ENCODE data around the gene SMPDL3A.

SMPDL3A gene

GRCh38 chr6:122778985-122779661, 9.9 kb upstream of the SMPDL3A start:
- DNase-seq: no peak

GRCh38 chr6:122779667-122780066, 9.4 kb upstream of the SMPDL3A start, which contains the start of gene FABP7:
FABP7 (plus strand) TSS chr6:122779716; CDS start chr6:122779795, 79 bp downstream.
- no peak for DNase-seq

DNA sequence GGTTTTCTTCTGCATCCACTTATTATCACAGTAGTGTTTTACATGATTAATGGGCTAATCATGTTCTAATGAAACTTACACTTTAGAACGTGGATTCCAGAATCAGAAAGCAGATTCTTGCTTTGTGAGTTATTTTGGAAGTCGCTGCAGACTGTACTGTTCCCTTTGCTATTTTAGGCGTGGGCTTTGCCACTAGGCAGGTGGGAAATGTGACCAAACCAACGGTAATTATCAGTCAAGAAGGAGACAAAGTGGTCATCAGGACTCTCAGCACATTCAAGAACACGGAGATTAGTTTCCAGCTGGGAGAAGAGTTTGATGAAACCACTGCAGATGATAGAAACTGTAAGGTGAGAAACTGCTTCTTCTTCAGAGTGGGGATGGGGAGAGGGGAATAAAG, 8.9 kb upstream of the SMPDL3A start:
- DNase-seq: no peak

GRCh38 chr6:122781716-122782115, 7.3 kb upstream of the SMPDL3A start:
- DNase-seq: no peak

DNA sequence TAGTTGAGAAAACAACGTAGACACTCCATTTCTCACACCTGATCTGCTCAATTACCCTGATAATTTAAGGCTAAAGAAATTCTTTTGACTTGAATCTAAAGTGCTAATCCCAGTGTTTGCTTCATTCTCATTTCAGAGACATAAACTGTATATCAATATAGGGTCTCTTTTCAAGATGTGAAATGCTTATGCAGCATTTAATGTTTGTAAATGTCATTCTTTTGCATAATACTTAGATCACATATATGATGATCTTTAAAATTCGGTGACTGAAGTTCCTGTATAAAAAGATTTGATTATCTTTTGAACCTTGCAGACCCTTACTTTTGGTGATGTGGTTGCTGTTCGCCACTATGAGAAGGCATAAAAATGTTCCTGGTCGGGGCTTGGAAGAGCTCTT, 5.7 kb upstream of the SMPDL3A start:
- DNase-seq: no peak

GRCh38 chr6:122785891-122786290, 3.2 kb upstream of the SMPDL3A start:
- no peak for DNase-seq

DNA sequence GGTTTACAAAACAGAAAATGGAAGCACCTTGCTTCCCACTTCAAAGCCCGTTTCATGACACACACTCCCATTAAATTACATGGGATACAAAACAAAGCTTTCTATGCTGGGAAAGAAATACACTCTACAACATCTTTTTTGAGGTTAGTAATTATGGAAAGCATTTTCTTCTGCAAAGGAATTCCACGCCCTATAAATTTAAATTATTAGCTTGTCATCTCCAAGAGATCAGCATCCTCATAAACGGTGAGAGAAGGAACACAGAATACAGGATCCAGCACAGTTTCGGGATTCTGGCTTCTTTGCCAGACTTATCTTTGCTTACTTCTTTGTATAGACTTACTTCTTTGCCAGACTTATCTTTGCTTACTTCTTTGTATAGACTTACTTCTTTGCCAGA, 1.3 kb upstream of the SMPDL3A start:
- DNase-seq: no peak

DNA sequence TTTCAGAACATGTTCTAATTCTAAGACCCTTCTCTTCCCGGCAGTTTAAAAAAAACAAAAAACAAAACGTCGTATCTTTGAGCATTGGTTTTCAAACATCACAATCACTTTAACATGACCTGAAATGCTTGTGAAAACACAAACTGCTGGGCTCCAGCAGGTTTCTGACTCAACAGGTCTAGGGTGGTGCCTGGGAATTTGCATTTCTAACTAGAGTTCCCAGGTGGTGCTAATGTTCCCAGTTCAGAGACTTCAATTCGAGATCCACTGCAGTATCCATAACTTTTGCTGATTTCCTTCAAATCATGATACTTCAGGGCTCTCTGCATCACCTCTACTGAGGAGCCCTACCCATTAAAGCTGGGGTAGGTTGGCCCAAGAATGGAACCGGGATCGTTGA, 850 bp upstream of the SMPDL3A start:
- no peak for DNase-seq

GRCh38 chr6:122788663-122789181, 336 bp upstream of the SMPDL3A start:
- no peak for DNase-seq

- DNase-seq: no peak
Observed at GRCh38 chr6:122790028-122790422, 967 bp downstream of the SMPDL3A start.

GRCh38 chr6:122790423-122791309, 1.6 kb downstream of the SMPDL3A start:
- no peak for DNase-seq

DNA sequence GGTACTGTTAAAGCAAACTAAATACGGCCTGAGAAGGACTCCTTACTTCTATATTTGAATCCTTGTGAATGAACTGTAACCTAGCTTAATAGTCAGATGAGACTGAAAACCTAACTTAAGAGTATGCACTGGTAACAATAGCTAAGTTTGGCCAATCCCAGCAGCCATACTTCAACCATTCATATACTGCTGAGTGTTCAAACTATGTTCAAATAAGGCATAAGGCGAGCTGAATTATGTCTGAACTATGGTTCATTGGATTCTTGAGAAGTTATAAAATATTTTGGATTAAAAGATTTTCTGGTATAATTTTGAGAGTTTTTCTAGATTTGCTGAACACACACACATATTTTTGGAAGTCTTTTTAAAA, 2.2 kb downstream of the SMPDL3A start:
- no peak for DNase-seq

GRCh38 chr6:122792766-122793165, 3.7 kb downstream of the SMPDL3A start:
- no peak for DNase-seq

GRCh38 chr6:122797537-122797936, 8.5 kb downstream of the SMPDL3A start:
- DNase-seq: no peak

DNA sequence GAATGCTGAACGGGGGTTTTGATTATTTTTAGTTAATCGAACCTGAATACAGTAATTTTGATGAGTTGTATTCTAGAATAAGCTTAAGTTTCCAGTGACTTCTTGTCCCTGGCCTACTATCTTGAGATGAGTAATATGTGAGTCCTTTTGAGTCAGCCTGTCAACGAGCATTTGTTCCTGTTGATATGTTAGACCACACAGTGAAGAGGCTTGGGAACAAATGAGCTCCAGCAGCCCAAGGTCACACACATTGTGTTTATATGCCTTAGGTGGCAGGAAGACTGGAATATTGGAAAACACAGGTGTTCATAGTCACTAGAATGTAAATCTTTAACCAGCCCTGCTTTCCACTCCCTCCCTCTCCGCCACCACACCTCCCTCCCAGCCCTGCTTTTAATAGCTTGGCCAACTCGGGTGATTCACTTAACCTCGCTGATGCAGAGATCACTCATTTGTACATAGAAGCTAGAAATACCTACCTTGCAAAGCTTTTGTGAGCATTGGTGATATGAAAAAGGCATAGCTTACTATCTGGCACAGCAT, 9.1 kb downstream of the SMPDL3A start:
- DNase-seq: no peak

DNA sequence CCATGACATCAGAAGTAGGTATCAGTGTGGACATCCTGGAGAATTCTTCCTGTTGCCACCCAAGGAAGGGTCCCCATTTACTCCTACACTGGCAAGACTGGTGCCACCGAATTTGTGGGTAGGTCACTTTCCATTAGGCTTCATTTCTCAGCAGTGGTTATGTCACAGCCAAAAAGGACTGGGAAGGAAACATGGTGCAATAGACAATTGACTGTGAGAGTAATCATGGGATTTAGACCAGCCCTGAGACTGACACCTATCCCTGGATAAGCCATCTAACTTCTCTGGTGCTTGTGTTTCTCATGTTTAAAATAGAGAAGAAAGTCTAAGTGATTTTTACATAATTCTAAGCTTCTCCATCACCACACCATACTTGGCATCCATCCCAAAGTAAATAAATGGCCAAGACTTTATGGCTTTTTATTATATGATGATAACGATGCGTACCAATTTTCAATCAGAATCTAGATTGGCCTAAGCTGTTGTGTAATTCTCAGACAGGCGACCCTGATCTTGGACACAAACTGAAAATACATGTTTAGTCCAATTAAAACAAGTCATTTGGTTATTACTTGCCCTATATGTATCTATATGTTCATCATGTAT, 10.2 kb downstream of the SMPDL3A start:
- no peak for DNase-seq

DNA sequence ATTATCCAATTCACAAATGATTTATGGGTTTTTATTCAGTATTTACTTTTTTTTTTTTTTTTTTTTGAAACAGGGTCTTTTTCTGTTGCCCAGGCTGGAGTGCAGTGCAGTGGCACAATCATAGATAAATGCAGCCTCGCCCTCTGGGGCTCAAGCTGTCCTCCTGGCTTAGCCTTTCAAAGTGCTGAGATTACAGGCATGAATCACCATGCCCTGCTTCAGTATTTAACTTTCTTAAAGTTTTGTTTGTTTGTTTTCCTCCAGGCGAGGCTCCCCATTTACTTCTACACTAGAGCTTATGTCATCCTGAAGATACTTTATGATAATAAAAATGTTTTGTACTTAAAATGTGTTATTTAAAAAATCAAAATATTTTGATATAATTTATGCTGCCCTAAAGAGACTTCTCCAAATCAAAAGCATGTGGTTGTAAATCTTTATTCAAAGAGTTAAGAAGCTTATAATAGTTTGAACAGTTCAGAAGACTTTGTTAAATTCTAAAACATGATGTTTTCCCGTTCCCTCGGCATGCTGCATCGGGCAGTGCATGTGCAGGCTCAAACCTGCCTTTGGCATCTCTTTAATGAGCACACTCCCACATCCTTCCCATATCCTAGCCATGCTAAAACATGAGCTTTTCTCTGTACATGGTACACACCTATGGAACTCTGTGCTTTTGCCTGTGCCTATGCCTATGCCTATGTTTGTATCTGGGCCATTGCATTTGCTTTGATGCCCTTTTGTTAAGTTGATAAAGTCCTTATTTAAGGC, 11.0 kb downstream of the SMPDL3A start:
- no peak for DNase-seq

GRCh38 chr6:122800906-122801305, 11.8 kb downstream of the SMPDL3A start:
- DNase-seq: no peak

DNA sequence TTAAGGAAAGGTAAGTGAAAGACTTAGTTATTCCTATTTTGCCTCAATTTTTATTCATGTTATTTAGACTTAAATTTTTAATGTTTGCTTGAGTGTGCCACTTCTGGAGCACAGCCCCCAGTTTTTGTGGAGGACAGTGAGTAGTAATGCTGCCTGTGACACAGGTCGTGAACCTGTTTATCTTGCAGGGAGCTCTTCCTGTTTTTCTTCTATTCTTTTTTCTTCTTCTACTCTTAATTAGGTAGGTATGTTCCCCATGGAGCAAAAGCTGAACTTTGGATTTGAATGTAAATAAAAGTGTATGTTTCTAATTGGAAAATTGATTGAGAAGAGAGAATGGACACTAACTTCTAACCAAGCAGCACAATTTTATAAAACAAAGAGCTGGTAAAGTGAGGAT, 12.3 kb downstream of the SMPDL3A start:
- DNase-seq: no peak

GRCh38 chr6:122803171-122803661, 14.2 kb downstream of the SMPDL3A start:
- DNase-seq: no peak

GRCh38 chr6:122804962-122805485, 16.0 kb downstream of the SMPDL3A start:
- no peak for DNase-seq

DNA sequence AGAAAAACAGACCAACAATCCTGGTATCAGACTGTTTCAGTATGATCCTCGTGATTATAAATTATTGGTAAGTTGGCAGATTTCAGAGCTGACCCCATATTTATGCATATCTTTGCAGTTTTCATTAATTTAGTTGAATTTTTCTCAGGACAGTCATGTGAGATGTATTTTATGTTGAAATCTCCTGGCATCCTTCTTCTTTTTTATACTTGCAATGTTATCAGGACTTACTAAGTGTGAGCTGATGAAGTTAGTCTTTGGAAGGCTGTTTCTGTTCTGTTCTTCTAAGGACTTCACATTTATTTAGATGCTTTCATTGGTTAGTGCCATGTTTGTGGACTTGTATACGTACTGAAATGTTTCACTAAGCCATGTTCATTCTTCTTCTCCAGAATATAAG, 17.2 kb downstream of the SMPDL3A start:
- no peak for DNase-seq

Data from stimulated activated CD4-positive, alpha-beta T cell treated with anti-CD3 and anti-CD28 coated beads, Interleukin-2, amount 100 ng/mL, for 48 hours (primary cell).